GM18508 (cell line): ENCODE results near the gene IL2RA.
A peak's percentile ranks its signal among the peaks of the same experiment; 100 is the strongest.
"Not testable (repeated sequence)": the region's sequence is repeated elsewhere in the genome, so short reads cannot be mapped to it uniquely, and the experiment has no call there.

Experiments used
- ATAC-seq: cut with Tn5 transposase; IDR thresholded peaks from one replicate; pipeline ENCODE4 v1.9.1; 2021; ENCODE audit warnings: moderate number of reproducible peaks; ENCODE audit not compliant: insufficient read depth, unreplicated experiment

IL2RA gene

DNA sequence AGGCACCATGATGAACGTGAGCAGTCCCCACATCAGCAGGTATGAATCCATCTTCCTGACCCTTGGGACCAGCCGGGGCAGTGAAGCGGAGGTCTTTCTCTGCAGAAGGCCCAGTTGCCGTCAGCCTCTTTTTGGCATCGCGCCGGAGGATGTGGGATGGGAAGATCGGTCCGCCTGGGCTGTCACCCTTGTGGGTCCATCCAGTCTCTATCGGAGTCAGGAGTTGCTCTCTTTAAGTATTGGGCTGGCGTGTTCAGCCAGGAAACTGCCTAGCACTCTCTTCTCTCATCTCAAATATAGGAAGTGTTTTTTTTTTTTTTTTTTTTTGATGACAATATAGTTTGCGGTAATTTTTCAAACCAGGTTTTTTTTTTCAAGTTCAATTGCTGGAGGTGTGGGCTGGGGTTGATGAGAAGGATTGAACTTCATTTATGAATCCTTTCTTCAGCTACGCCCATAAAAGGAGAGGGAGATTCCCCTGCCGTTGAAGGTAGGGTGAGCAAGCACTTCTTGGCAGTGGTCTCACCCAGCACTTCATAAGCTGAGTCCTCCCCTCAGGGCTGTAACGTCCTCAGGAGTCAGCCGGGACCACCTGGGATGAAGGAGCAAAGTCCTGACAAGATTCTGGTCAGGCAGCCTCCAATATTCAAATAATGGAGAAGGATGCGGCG, at the start of gene IL2RA:
IL2RA (minus strand) TSS at position 267 of the 671 bp plus-strand sequence; CDS start at position 51, 216 bp downstream.
- no peak for ATAC-seq

DNA sequence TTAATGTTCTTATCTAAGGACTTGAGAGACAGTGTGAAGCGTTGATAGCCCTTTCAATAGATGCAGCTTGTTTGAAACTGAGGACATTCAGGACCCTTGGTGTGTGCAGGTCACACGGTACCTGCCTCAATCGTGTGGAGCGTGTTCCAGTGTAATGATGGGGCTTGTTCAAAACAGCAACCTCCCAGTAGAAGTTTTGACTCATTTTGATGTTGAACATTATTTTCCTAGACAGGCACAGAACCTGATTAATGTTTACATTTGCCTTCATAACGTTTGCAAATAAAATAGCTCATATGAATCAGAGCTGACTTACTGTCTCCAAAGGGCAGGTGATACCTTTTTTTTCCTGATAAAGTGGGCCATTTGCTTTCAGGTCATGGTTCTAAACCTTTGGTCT, 48.0 kb upstream of the IL2RA start:
- ATAC-seq: no peak

DNA sequence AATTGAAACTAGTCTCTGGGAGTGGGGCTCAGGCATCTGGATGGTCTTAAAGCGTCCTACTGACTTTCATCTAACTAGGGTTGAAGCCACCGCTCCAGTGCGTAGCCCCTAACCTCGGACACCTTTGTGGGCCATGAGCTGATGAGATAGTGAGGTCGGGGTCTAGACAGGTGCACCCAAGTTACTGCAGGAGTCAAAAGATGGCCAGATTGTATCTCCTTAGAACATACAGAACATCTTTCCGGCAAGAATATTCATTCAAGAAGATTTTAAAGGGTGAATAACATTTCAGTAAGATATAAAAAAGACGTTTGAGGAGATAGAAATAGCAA, 47.2 kb upstream of the IL2RA start:
- ATAC-seq: no peak

DNA sequence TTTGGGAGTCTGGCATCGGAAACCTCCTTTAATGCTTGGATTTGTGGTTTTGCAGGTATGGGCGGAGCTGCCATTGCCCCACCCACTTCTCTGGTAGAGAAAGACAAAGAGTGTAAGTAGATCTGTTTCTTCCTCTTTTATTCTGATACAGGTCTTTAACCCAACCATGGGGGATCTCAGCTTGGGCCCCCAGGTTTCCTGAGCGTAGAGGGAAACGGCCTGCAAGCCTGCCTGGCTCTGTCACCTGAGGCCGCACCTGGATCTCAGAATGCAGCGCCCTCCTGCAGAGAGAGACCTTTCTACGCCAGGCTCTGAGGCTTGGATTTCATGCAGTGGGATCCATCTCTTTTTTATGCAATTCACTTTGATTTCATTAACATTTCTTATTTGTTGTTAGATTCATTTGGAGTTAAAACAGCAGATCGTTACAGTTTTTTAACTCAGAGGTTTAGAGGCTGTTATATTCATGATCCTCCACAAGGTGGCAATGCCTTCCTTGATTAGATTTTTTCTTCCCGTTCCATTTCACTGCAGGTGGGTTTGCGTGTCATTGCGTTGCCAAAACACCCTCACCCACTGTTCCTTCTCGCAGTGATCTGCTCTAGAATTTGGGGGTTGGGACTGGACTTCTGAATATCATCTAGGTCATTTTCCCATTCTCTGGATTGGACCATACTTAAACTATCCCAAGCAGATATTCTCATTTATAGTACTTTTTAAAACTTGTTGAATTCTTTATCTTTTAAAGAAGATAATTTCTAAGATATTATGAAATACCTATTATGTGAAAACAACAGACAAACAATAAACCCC, 46.7 kb upstream of the IL2RA start:
- ATAC-seq: no peak

DNA sequence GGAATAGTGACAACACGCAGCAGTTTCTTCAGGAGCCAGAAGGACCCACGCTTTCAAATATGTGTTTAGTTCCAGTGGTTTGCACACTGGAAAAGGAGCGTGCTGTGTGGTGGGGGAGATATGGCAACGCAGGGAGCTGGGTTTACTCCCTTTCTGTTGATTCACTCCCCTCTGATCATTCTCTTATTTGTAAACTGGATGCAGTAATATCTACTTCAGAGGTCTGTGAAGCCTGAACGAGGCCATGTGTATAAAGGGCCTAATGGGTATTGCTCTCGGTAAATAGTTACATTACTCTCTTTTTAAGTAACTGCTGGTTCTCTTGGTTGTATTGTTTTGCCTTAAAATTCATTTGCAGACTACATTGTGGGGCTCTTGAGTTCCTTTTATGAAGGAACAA, 45.9 kb upstream of the IL2RA start:
- ATAC-seq: no peak

DNA sequence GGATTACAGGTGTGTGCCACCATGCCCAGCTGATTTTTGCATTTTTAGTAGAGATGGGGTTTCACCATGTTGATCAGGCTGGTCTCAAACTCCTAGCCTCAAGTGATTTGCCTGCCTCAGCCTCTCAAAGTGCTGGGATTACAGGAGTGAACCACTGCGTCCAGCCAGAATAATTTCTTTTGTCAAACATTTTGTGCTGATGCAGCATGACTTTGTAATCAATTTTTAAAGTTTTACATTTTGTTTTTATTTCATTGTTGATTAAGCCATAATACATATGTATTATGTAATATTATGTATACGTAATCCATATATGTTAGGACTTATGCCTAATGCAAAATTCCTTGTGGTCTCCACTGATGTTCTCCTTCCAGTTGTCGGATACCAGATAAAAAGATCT, 45.4 kb upstream of the IL2RA start:
- ATAC-seq: not testable (repeated sequence)

DNA sequence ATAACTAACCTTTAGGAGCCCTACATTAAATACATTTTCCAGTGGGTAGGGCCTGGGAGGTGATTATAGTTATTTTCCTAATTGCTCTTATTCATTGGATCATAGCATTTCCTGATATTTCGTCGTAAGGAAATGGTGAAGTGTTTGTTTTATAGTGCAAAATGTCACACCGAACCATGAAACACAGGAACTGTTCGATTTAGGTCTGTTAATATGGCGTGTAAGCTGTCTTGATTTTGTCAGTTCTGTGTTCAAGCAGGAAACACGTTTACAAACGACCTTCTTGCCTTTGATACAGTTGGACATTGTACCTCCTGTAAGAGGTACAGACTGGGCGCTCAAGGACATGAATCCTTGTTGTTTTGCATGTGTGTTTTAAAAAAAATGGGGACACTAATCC, 41.4 kb upstream of the IL2RA start:
- no peak for ATAC-seq

DNA sequence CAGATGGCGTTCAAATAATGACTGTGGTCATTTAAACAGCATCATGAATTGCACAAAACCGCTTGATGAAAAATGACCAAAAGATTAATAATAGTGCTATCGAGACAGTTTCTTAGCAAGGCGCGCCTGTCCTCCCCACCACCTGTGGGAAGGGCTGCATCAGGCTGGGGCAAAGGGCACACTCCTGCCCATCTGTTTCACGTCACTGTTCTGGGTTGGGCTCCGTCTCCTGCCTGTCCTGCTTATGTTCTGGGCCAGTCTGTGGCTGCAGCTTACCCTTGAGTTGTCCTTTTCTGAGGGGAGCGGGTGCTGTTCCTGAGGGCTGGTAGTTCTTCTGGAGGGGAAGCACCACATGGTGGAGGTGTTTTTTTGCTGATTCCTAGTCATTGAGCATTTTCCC, 40.0 kb upstream of the IL2RA start:
- ATAC-seq: no peak

DNA sequence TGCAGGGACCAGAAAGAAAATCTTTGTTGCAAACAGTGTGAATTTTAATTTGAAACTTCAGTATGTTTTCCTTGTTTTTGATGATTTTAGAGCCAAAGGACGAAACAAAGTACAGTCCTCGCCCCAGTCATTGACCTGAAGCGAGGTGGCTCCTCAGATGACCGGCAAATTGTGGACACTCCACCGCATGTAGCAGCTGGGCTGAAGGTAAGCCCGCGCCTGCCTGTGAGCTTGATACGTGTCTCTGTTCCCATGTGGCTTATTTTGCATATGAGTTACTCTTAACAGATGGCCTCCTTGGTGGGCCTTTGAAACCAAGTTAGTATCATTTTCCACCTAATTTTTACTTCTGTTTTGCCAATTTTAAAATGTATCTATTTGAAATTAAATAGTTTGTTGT, 39.0 kb upstream of the IL2RA start:
- ATAC-seq: no peak

DNA sequence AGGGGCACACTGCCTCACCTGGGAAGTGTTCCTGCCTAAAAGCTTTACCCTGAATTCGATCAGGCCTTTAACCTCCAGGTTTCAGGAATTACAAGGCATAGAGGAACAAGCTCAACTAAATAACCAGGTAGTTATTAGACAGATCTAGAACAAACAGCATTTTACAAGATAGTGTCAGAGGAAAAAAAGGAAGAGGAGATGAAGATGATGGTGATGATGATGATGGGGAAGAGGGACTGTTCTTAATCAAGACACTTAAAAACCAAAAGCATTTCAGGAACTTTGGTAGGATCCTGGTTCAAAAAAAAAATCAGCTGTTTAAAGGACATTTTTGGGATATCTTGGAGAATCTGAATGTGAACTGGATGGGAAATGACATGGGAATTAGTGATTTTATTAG, 38.2 kb upstream of the IL2RA start:
- ATAC-seq: no peak

DNA sequence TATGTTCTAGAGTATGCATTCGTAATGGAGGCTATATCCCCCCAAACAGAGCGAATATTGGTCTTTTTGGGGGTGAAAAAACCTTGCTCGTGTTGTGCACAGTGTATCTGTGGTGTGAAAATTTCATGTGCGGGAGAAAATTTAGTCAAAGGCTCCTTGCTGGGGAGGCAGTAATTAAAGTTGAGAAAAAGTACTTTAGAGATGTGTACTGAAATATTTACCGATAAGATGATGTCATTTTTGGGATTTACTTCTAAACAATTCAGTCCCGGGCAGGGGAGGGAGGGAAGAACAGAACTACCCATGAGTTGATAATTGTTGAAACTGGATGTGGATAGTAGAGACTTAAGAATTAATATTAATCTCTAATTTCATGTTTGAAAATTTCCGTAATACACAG, 36.0 kb upstream of the IL2RA start:
- no peak for ATAC-seq

DNA sequence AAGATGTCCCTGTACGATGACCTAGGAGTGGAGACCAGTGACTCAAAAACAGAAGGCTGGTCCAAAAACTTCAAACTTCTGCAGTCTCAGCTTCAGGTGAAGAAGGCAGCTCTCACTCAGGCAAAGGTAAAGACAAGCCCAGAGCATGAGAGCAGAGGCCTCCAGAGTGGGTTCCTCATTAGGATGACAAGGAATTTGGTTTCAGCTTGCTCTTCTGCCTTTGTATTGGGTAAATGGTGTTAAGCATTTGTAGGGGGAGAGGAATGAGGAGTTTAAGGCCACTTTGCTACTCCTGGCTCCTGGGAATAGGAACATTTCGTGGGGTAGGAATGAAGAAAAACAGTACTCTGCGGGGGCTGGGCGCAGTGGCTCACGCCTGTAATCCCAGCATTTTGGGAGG, 34.9 kb upstream of the IL2RA start:
- no peak for ATAC-seq

DNA sequence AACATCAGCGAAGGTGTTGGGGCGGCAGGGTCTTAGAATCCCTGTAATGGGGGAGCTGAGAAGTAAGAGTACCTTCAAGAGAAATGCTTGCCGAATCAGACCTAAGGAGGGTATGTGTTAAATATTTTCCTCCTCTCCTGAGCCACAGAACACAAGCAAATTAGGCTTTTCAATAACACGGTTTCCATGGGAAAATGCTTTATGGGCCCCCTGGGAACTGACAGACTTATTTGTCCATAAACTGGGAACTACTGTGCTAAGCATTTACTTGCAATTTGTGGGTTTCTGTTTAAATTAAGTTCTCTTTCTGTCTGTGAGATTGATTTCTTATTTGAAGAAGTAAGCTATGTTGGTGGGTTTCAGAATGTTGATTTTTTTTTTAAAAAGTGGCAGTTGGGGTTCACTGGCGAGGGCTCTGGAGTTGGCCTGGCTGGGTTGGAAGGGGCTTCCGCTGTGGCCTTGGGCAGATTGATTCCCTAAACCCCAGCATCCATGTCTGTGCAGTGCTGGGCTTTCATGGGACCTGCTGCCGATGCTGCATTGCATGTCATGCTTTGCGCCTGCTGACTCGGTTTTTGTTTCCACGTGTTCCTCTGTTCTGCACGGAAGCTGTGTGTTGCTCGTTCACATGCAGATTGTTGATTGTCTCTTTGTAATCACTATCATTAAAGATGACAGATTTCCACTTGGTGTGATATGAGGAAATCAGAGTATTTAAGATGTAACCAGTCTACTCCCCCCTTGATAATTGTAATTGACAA, 33.8 kb upstream of the IL2RA start:
- ATAC-seq: no peak

DNA sequence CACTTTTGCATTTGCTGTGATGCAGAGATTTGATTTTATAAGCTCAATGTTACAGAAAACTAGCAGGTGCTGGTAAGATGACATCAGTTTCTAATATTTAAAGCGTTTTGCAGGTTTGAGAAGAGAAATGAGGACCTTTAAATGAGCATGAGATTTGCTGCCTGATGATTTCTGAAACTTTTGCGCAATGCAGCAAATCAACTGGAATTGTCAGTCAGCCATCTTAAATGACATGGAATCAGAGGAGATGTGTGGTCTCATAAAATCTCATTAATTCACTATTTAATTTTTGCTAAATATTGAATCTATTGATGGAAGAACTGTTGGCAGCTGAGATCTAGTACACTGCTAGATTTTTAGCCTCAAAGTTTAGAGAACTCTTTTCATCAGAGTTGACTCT, 30.6 kb upstream of the IL2RA start:
- ATAC-seq: no peak

DNA sequence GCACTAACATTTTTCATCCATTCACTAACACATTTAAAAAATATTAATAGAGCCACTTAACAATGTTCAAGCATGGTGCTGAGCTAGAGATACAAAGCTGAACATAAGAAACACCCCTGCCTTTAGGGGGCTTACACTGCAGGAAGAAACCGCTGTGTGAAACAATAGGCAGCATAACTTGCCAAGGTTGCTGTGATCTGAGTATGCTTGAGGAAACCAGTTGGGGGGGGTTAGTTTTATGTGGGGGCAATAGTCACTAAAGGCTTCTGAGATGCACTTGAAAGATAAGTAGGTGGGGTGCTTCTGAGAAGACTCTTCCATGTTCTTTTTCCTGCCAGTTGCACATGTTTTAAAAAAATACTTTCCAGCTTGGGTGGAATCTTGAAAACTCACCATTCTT, 29.5 kb upstream of the IL2RA start:
- no peak for ATAC-seq

DNA sequence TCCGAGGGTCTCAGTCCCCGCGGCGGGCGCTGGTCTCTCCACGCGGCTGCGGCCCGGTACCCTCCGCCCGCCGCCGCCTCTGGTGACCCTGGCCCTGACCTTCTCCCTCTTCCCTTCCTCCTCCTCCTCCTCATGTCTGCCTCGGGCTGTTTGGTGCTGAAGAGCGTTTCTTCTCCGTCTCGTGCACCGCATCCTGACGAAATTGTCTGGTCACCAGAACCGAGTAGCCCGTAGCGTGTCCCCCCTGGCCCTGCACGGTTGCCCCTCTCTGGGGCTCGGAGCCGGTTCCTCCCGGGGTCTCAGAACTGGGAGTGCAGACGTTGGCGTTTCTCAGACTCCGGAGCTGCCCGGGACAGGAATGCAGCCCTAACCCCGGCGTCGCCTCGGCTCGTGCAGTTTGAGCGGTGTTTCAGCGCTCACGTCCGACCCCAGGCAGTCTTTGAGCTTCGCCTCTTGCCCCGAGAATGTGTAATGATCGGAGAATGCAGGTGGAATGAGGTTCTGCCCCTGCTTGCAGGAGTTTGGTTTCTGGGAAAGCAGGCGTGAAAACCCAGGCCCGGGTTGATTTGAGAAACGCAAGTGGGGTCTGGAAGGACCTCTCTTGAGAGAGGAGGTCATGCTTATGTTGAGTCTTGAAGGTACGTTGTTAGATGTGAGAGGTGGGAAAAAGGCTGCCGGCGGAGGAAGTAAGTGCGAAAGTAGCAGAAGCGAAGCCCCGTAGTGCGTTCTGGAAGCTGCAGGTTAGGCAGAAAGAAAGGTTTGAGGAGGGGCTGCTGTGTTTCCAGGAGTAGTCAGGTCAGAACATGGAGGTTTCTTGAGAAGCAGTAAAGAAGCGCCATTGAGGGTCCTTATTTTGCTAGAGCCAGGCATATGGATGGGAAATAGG, 27.4 kb upstream of the IL2RA start:
- no peak for ATAC-seq

DNA sequence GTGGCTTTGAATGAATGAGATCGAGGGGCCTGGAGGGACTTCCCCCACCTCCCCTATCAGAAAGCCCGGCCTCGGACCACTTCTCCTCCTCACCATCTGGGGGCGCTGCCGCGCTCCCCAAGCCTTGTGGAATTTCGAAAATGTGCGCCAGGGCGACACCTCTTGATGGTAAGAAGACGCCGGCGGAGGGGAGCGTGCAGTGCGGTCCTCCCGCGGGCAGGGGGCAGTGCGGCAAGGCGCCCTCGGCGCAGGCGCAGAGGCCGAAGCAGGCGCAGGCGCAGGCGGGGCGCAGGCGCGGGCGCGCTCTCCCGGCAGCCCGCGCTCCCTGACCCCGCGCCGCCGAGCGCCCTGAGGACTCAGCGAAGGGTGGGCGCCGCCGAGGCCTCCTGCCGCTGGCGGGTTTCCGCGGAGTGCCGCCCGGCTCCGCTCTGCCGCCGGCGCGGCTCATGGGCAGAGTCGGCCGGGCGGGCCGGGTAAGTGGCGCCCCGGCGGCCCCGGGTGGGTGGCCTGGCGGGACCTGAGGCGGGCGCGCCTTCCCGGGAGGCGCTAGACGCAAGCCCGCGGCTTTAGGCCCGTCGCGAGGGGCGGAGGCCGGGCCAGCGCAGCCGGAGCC, 26.7 kb upstream of the IL2RA start, which contains the start of gene RBM17:
RBM17 (plus strand) TSS at position 314 of the 613 bp plus-strand sequence. CDS start 8,032 bp downstream, outside the sequence.
- peak; percentile 75 for ATAC-seq

DNA sequence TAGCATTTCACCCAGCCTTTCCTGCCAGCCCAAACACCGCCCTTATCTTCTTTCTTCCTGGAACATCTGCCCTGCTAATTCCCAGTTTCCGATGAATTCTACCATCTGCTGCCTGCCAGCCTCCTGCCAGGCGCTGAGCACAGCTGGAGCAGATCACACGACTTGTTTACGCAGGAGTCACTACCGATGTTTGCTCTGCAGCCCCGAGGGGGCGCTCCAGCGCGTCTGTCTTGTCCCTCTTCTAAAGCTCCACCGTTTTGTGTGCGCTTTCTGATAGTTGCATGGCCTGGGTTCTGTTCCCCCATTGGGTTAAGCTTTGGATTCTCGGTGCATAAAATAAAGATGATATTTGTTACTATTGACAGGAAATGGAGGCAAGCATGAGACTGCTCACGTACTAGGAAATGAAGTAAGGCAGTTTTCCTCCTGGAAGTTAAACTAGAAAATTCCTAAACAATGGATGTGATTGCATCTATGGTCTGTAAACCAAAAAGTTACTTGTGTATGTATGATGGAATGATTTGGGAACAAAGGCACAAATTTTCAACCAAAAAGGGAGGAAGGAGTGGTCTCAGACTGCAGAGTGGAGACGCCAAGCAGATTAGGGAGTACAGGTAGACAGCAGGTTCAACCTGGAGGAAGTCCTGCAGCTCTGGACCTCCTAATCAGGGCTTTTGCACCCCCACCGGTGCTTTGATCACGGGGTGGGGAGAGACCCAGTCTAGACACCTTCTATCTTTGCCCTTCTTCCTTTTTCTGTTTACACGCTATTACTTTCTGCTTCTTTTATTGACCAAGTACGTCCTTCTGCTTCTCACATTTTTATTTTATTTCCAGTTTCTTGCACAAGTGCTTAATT, 24.4 kb upstream of the IL2RA start:
- ATAC-seq: no peak
